Tibial nerve (tissue), 4 donors: ENCODE measurements around the gene ABLIM3. TPM values are rescaled to one million over a fixed set of nuclear protein-coding genes. Genes with fewer than 3 reads are reported as not detected.

ENCODE experiments used
- DNase-seq, 2 donors: peaks; one replicate each; pipeline ENCODE4 v3.0.0-alpha.2; 2019; ENCODE audit warnings: low spot score in 2 of 2
- H3K27ac ChIP-seq, 4 donors: fragments of 200-600 bp; sonication (generic) in 3 of 4; one replicate each; pipeline ENCODE4 v1.5.1; 2017 to 2019; ENCODE audit warnings: mild to moderate bottlenecking in 1 of 4
- H3K27me3 ChIP-seq, 2 donors: fragments of 200-600 bp; sonication (generic) in 1 of 2; one replicate each; pipeline versions ENCODE4 v1.5.1 to v1.6.0; 2017 to 2019
- H3K36me3 ChIP-seq, 3 donors: fragments of 200-600 bp; sonication (generic); one replicate each; pipeline ENCODE4 v1.5.1; 2018 to 2019
- H3K4me1 ChIP-seq, 4 donors: fragments of 200-600 bp; sonication (generic) in 3 of 4; one replicate each; pipeline ENCODE4 v1.5.1; 2017 to 2019
- H3K4me3 ChIP-seq, 4 donors: fragments of 200-600 bp; sonication (generic) in 3 of 4; one replicate each; pipeline ENCODE4 v1.5.1; 2017 to 2019; ENCODE audit warnings: mild to moderate bottlenecking in 1 of 4, moderate library complexity in 1 of 4
- H3K9me3 ChIP-seq, 4 donors: fragments of 200-600 bp; sonication (generic) in 3 of 4; one replicate each; pipeline ENCODE4 v1.5.1; 2017 to 2019
- CTCF ChIP-seq, 5 experiments: fragments of 200-600 bp in 3 of 5; fragments of 450-650 bp in 2 of 5; sonication (generic) in 3 of 5; IDR thresholded peaks; one replicate each; pipeline ENCODE4 v1.5.1; 2016 to 2019; ENCODE audit warnings: antibody characterized with exemption in 5 of 5, mild to moderate bottlenecking in 3 of 5, moderate library complexity in 2 of 5
- EP300 ChIP-seq, 2 donors: sonication (generic); formaldehyde crosslinking; IDR thresholded peaks; one replicate each; pipeline ENCODE4 v1.6.1; 2017; ENCODE audit warnings: antibody characterized with exemption in 2 of 2, mild to moderate bottlenecking in 1 of 2
- POLR2A ChIP-seq, 2 donors: fragments of 450-650 bp; IDR thresholded peaks; one replicate each; pipeline ENCODE4 v1.6.1; 2017; ENCODE audit warnings: antibody characterized with exemption in 2 of 2, mild to moderate bottlenecking in 2 of 2, moderate library complexity in 2 of 2
- WGBS, 2 donors: methylation state at CpG; one replicate each; pipeline ENCODE4 v1.1.5; 2018; 5-methylcytosine and 5-hydroxymethylcytosine counted together
- total RNA-seq, 4 donors: library from RNA; depleted of rRNA; stranded (reverse); fragments of >200 nt; gene quantifications; one replicate each; pipeline ENCODE4 v1.1.0, GENCODE V29; 2016

The ABLIM3 gene
- total RNA-seq, 4 donors from 2014 or later: 50.3 to 75.3 (median 52.3) TPM

DNA sequence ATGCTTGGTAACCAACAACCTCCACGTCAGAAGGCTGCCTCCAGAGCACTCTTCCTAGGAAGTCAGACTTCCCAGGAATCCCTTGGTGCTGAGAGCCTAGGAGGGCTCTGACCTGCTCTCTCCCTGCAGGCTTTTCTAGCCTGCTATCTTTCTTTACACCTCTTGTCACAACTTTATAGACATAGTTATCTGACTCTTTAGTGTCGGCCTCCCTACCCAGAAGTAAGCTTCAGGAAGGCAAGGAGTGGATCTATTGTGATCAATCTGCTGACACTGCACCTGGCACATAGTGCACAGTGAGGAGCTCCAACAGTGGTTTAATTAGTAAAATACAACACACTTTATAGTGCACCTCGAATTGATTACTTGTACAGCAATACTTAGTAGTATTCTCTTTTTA, 132.7 kb downstream of the ABLIM3 start:
- Histone ChIP-seq H3K36me3 (no peaks in the 10 kb centered on the region), H3K4me1 (peaks cover 0 to 41% (median 13%) of the 10 kb centered on the region in 4 donors), H3K27ac (peak overlapping the region in 2 of 4 donors; percentile 77 to 91), H3K9me3 (peaks cover 0 to 2% (median 0%) of the 10 kb centered on the region in 4 donors), H3K27me3 (no peaks in the 10 kb centered on the region), H3K4me3 (peak overlapping the region in 1 of 4 donors; percentile 80)
- no peak for TF ChIP-seq CTCF (IDR thresholded peaks at IDR 0.05)
- TF ChIP-seq EP300 (IDR thresholded peaks at IDR 0.05): no peak
- no peak for TF ChIP-seq POLR2A (IDR thresholded peaks at IDR 0.05)
- DNase-seq: no peak
- WGBS, 2 donors: 60 to 78% methylated on average over 3 of the region's 3 CpGs

DNA sequence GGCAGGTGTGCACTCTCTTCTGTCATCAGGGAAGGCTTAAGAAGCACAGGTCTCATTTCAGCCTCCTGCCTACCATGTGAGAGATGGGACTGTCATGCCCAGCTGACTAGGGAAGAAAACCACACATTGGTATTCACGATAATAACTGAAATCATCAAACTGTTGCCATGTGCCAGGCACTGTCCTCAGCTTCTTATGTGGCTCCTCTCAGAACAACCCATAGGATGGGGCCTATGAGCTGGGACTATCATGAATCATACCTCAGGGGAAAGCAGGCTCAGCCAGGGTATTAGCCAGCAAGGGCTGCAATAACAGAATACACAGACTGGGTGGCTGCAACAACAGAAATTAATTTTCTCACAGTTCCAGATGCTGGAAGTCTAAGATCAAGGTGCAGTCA, 133.6 kb downstream of the ABLIM3 start:
- DNase-seq: no peak
- no peak for TF ChIP-seq POLR2A (IDR thresholded peaks at IDR 0.05)
- TF ChIP-seq CTCF (IDR thresholded peaks at IDR 0.05): no peak
- TF ChIP-seq EP300 (IDR thresholded peaks at IDR 0.05): no peak
- no peaks in the 10 kb centered on the region for H3K9me3 ChIP-seq
- no peak overlapping the region for H3K4me3 ChIP-seq
- H3K4me1 ChIP-seq: peaks cover 0 to 51% (median 16%) of the 10 kb centered on the region in 4 donors
- WGBS, 2 donors: 70 to 100% methylated on average over 1 of the region's 1 CpG
- H3K36me3 ChIP-seq: no peaks in the 10 kb centered on the region
- H3K27ac ChIP-seq: no peak overlapping the region
- H3K27me3 ChIP-seq: no peaks in the 10 kb centered on the region

GRCh38 chr5:149277801-149278200, 136.5 kb downstream of the ABLIM3 start:
- DNase-seq: no peak
- H3K4me1 ChIP-seq: peaks cover 0 to 68% (median 12%) of the 10 kb centered on the region in 4 donors
- peak overlapping the region; percentile 25 to 82 (median 56) for H3K27ac ChIP-seq
- no peak for TF ChIP-seq POLR2A (IDR thresholded peaks at IDR 0.05)
- TF ChIP-seq CTCF (IDR thresholded peaks at IDR 0.05): no peak
- peak in 1 of 2 donors; percentile 67 for TF ChIP-seq EP300 (IDR thresholded peaks at IDR 0.05)
- WGBS, 2 donors: 41 to 44% methylated on average over 4 of the region's 4 CpGs
- no peaks in the 10 kb centered on the region for H3K27me3 ChIP-seq
- no peak overlapping the region for H3K4me3 ChIP-seq
- no peaks in the 10 kb centered on the region for H3K36me3 ChIP-seq
- no peaks in the 10 kb centered on the region for H3K9me3 ChIP-seq

GRCh38 chr5:149278451-149279210, 137.3 kb downstream of the ABLIM3 start:
- Histone ChIP-seq H3K9me3 (no peaks in the 10 kb centered on the region), H3K4me1 (peaks cover 0 to 70% (median 12%) of the 10 kb centered on the region in 4 donors), H3K27me3 (no peaks in the 10 kb centered on the region), H3K36me3 (no peaks in the 10 kb centered on the region), H3K4me3 (no peak overlapping the region), H3K27ac (peak overlapping the region; percentile 25 to 82 (median 52))
- DNase-seq: no peak
- TF ChIP-seq POLR2A (IDR thresholded peaks at IDR 0.05) (no peak), CTCF (IDR thresholded peaks at IDR 0.05) (no peak), EP300 (IDR thresholded peaks at IDR 0.05) (no peak)
- 79 to 80% methylated on average over 5 of the region's 5 CpGs for WGBS, 2 donors

DNA sequence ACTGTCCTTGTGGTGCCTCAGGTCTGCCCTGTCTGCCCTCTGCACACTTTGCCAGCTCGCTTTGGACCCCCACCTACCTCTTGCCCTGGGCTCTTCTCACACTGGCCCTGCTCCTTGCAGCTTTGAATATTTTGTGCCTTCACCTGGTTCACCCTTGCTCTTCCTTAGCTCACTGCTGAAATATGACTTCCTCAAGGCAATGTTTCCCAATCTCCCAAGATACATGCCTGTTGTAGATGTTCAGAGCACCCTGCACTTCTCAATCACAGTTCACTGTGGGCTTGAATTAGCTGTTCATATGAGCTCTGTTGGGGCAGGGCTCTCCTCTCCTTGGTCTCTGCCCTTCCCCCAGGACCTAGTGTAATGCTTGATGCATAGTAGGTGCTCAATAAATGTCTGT, 138.4 kb downstream of the ABLIM3 start:
- Histone ChIP-seq H3K4me1 (peaks cover 0 to 72% (median 12%) of the 10 kb centered on the region in 4 donors), H3K9me3 (no peaks in the 10 kb centered on the region), H3K4me3 (no peak overlapping the region), H3K27ac (peak overlapping the region in 1 of 4 donors; percentile 82), H3K36me3 (no peaks in the 10 kb centered on the region), H3K27me3 (no peaks in the 10 kb centered on the region)
- WGBS, 2 donors: 95 to 96% methylated on average over 1 of the region's 1 CpG
- DNase-seq: no peak
- TF ChIP-seq CTCF (IDR thresholded peaks at IDR 0.05): no peak
